ENCODE data around the gene PROP1. TPM values are rescaled to one million over a fixed set of nuclear protein-coding genes. Genes with fewer than 3 reads are reported as not detected.

The PROP1 gene
- total and polyA plus RNA-seq, 2 of the 4 experiments (the other 2 are of a cell fraction), result not detected

- Histone ChIP-seq H3K9me3 (ENCODE audit: control insufficient read depth, insufficient read depth, low read length) (no peaks in the 10 kb centered on the region), H4K91ac (ENCODE audit: insufficient read depth, low read depth, low read length) (no peak overlapping the region), H4K20me1 (ENCODE audit: insufficient read depth, low read length) (no peaks in the 10 kb centered on the region), H3K4me1 (ENCODE audit: control insufficient read depth, insufficient read depth, low read length) (no peaks in the 10 kb centered on the region), H2BK20ac (ENCODE audit: low read depth, low read length) (no peak overlapping the region), H2AFZ (replicated peaks; ENCODE audit: low read length, poor library complexity) (no peak overlapping the region), H3K36me3 (ENCODE audit: control insufficient read depth, insufficient read depth, low read length) (no peaks in the 10 kb centered on the region), H3K9ac (ENCODE audit: low read depth, low read length) (no peak overlapping the region), H2BK120ac (ENCODE audit: low read depth, low read length) (no peak overlapping the region), H3K79me1 (ENCODE audit: low read depth in 1 of 2, low read length in 2 of 2) (no peaks in the 10 kb centered on the region), H3K4me2 (ENCODE audit: low read depth, low read length) (no peak overlapping the region), H3K9me1 (ENCODE audit: insufficient read depth, low read length) (no peaks in the 10 kb centered on the region), H3K23ac (ENCODE audit: low read depth, low read length) (no peak overlapping the region), H4K8ac (ENCODE audit: low read depth in 2 of 2, low read length in 2 of 2) (no peak overlapping the region), H3K4me3 (ENCODE audit: insufficient read depth, low read depth, low read length) (no peak overlapping the region), H2BK15ac (ENCODE audit: low read depth, low read length) (no peak overlapping the region), H3K56ac (ENCODE audit: extremely low read depth, insufficient read depth, low read length) (no peak overlapping the region), H3K27me3 (ENCODE audit: control insufficient read depth, insufficient read depth, low read length) (peaks cover 34% of the 10 kb centered on the region), H3K27ac (ENCODE audit: insufficient read depth, low read length) (no peak overlapping the region), H3K18ac (ENCODE audit: low read depth, low read length) (no peak overlapping the region), H2AK9ac (replicated peaks; ENCODE audit: low read depth, low read length, poor library complexity) (no peak overlapping the region), H3K4ac (ENCODE audit: low read depth, low read length) (no peak overlapping the region), H4K5ac (ENCODE audit: low read depth, low read length) (no peak overlapping the region), H2BK5ac (ENCODE audit: low read depth, low read length, poor library complexity, severe bottlenecking) (no peak overlapping the region), H3K14ac (replicated peaks; ENCODE audit: low read depth, low read length) (no peak overlapping the region), H2AK5ac (ENCODE audit: low read depth, low read length) (no peak overlapping the region)
- CTCF ChIA-PET, result no interaction called here
- intact Hi-C loops (cut with micrococcal nuclease) (no loop called here), dilution Hi-C loops (cut with HindIII; ENCODE audit: low sequenced_read_pairs, unreplicated experiment) (no loop called here), in situ Hi-C loops (cut with MboI; ENCODE audit: low sequenced_read_pairs) (no loop called here)
- DNase-seq (no peak), ATAC-seq (ENCODE audit: low read depth) (0 out of 2 replicates have a peak, but pooled peaks have one; percentile 22)
- WGBS, 2 experiments (ENCODE audit: extremely low coverage in 2 of 2, insufficient read length in 1 of 2), result 16% methylated on average over 24 of the region's 46 CpGs; no CpG with 5 or more reads in 1 of the 2 experiments
- no peak for TF ChIP-seq CHD1 (IDR thresholded peaks at IDR 0.05; ENCODE audit: low read depth, low read length)
- TF ChIP-seq MAFK (IDR thresholded peaks at IDR 0.05; ENCODE audit: low read depth, low read length), result no peak
- no peak for TF ChIP-seq MAZ (IDR thresholded peaks at IDR 0.05; ENCODE audit: borderline replicate concordance, low read depth, low read length)
- no peak for TF ChIP-seq CEBPB (IDR thresholded peaks at IDR 0.05; ENCODE audit: low read depth, low read length)
- TF ChIP-seq ELK1 (IDR thresholded peaks at IDR 0.05; ENCODE audit: borderline replicate concordance, low read depth, low read length), result no peak
- TF ChIP-seq SMC3 (IDR thresholded peaks at IDR 0.05; ENCODE audit: low read depth, low read length), result no peak
- no peak for TF ChIP-seq CTCF (conservative IDR thresholded peaks at IDR 0.05; ENCODE audit: low read depth, low read length)
- TF ChIP-seq RAD21 (IDR thresholded peaks at IDR 0.05; ENCODE audit: low read length), result no peak
- no peak for TF ChIP-seq USF2 (IDR thresholded peaks at IDR 0.05; ENCODE audit: low read depth, low read length)
- TF ChIP-seq RCOR1 (IDR thresholded peaks at IDR 0.05; ENCODE audit: insufficient replicate concordance, low read length), result no peak
- TF ChIP-seq FOS (IDR thresholded peaks at IDR 0.05; ENCODE audit: low read depth, low read length), result no peak
- no peak for TF ChIP-seq NFE2L2 (IDR thresholded peaks at IDR 0.05; ENCODE audit: low read depth, low read length)
- TF ChIP-seq POLR2A (IDR thresholded peaks at IDR 0.05; ENCODE audit: low read depth, low read length), result no peak
- no TSS peak for BruUV-seq (replicated peaks)
- POLR2A ChIA-PET (ENCODE audit: unreplicated experiment), result no interaction called here
These were observed 12.1 kb downstream of the PROP1 start for GRCh38 chr5:177983763-177984583.
